ENCODE results near the gene DEXI.
"Not testable (repeated sequence)": the region's sequence is repeated elsewhere in the genome, so short reads cannot be mapped to it uniquely, and the experiment has no call there.

The DEXI gene

GRCh38 chr16:10946308-10946707, 4.0 kb upstream of the DEXI start:
- H3K9me3 ChIP-seq (ENCODE audit: control insufficient read depth, low read length), result no peaks in the 10 kb centered on the region
- TF ChIP-seq, protein P1, sequence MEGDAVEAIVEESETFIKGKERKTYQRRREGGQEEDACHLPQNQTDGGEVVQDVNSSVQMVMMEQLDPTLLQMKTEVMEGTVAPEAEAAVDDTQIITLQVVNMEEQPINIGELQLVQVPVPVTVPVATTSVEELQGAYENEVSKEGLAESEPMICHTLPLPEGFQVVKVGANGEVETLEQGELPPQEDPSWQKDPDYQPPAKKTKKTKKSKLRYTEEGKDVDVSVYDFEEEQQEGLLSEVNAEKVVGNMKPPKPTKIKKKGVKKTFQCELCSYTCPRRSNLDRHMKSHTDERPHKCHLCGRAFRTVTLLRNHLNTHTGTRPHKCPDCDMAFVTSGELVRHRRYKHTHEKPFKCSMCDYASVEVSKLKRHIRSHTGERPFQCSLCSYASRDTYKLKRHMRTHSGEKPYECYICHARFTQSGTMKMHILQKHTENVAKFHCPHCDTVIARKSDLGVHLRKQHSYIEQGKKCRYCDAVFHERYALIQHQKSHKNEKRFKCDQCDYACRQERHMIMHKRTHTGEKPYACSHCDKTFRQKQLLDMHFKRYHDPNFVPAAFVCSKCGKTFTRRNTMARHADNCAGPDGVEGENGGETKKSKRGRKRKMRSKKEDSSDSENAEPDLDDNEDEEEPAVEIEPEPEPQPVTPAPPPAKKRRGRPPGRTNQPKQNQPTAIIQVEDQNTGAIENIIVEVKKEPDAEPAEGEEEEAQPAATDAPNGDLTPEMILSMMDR (IDR thresholded peaks at IDR 0.05), result no peak
- H3K36me3 ChIP-seq (ENCODE audit: control insufficient read depth, insufficient read depth, low read length), result no peaks in the 10 kb centered on the region
- H3K79me2 ChIP-seq, result peaks cover 29% of the 10 kb centered on the region
- no peak overlapping the region for H3K27ac ChIP-seq
- no peak overlapping the region for H2AFZ ChIP-seq
- H3K4me1 ChIP-seq, result peaks cover 4% of the 10 kb centered on the region
- H3K27me3 ChIP-seq (ENCODE audit: control insufficient read depth, insufficient read depth, low read length), result no peaks in the 10 kb centered on the region
- no peak overlapping the region for H3K9ac ChIP-seq
- no peak overlapping the region for H3K4me3 ChIP-seq (ENCODE audit: low read depth, low read length)
- no peak overlapping the region for H3K4me2 ChIP-seq (ENCODE audit: low read length)

GRCh38 chr16:10945065-10945787, 3.0 kb upstream of the DEXI start:
- no peak overlapping the region for H3K27ac ChIP-seq
- peak overlapping the region; percentile 83 for H3K4me2 ChIP-seq (ENCODE audit: low read length)

GRCh38 chr16:10944249-10945064, 2.2 kb upstream of the DEXI start, which contains the start of gene CLEC16A:
CLEC16A (plus strand) TSS chr16:10944564; CDS start chr16:10944718, 154 bp downstream.
- Histone ChIP-seq H3K36me3 (ENCODE audit: control insufficient read depth, insufficient read depth, low read length) (no peaks in the 10 kb centered on the region), H3K27me3 (ENCODE audit: control insufficient read depth, insufficient read depth, low read length) (no peaks in the 10 kb centered on the region), H2AFZ (peak within 1 kb of the TSS; percentile 94), H3K4me1 (peaks cover 17% of the 10 kb centered on the region), H3K9ac (peak within 1 kb of the TSS; percentile 65), H3K4me3 (ENCODE audit: low read depth, low read length) (peak within 1 kb of the TSS; percentile 90), H3K27ac (peak within 1 kb of the TSS; percentile 63), H3K9me3 (ENCODE audit: control insufficient read depth, low read length) (no peaks in the 10 kb centered on the region), H3K79me2 (peaks cover 24% of the 10 kb centered on the region), H3K4me2 (ENCODE audit: low read length) (peak within 1 kb of the TSS; percentile 83)
- TF ChIP-seq, protein P1 (IDR thresholded peaks at IDR 0.05), result peak; percentile 3

More at GRCh38 chr16:10945065-10945787, 3.0 kb upstream of the DEXI start:
- H3K4me1 ChIP-seq, result peaks cover 9% of the 10 kb centered on the region
- H3K79me2 ChIP-seq, result peaks cover 24% of the 10 kb centered on the region
- TF ChIP-seq, protein P1 (IDR thresholded peaks at IDR 0.05), result no peak
- peak overlapping the region; percentile 65 for H3K9ac ChIP-seq
- H2AFZ ChIP-seq, result peak overlapping the region; percentile 94
- H3K27me3 ChIP-seq (ENCODE audit: control insufficient read depth, insufficient read depth, low read length), result no peaks in the 10 kb centered on the region
- no peaks in the 10 kb centered on the region for H3K9me3 ChIP-seq (ENCODE audit: control insufficient read depth, low read length)
- H3K36me3 ChIP-seq (ENCODE audit: control insufficient read depth, insufficient read depth, low read length), result no peaks in the 10 kb centered on the region
- H3K4me3 ChIP-seq (ENCODE audit: low read depth, low read length), result peak overlapping the region; percentile 90

- H3K9ac ChIP-seq, result no peak overlapping the region
These were observed 741 bp upstream of the DEXI start for GRCh38 chr16:10943064-10943353.

DNA sequence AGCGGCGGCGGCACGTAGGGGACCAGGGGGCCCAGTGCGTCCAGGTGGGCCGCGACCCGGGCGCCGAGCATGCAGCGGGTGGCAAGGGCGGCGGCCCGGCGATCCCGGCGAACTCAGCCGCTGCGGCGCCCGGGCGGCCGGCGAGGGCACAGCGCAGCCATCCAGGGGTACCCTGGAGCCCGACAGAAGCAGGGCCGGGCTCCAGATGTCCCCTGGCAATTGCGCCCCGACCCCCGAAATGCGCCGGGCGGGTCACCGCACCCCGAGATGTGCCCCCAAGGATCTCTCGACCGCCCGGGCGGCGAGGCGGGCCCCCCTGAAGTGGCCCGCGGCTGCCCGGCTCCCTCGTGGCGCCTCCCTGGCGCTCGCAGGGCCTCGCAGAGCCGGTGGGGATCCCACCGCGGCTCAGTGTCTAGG, 325 bp downstream of the DEXI start:
- H3K27ac ChIP-seq, result peak overlapping the region; percentile 47

More at GRCh38 chr16:10943064-10943353, 741 bp upstream of the DEXI start:
- Histone ChIP-seq H3K4me3 (ENCODE audit: low read depth, low read length) (peak overlapping the region; percentile 45), H3K27ac (no peak overlapping the region), H3K4me2 (ENCODE audit: low read length) (peak overlapping the region; percentile 85), H2AFZ (no peak overlapping the region), H3K36me3 (ENCODE audit: control insufficient read depth, insufficient read depth, low read length) (no peaks in the 10 kb centered on the region), H3K79me2 (peaks cover 17% of the 10 kb centered on the region), H3K4me1 (peaks cover 28% of the 10 kb centered on the region), H3K27me3 (ENCODE audit: control insufficient read depth, insufficient read depth, low read length) (no peaks in the 10 kb centered on the region), H3K9me3 (ENCODE audit: control insufficient read depth, low read length) (no peaks in the 10 kb centered on the region)
- TF ChIP-seq, protein P1 (IDR thresholded peaks at IDR 0.05), result no peak

More for the DNA sequence above, 325 bp downstream of the DEXI start:
- Histone ChIP-seq H3K4me1 (peaks cover 37% of the 10 kb centered on the region), H3K4me3 (ENCODE audit: low read depth, low read length) (peak overlapping the region; percentile 45), H3K79me2 (peaks cover 15% of the 10 kb centered on the region), H2AFZ (peak overlapping the region; percentile 68), H3K4me2 (ENCODE audit: low read length) (peak overlapping the region; percentile 80)
- not testable (repeated sequence) for H3K9ac ChIP-seq; H3K9me3 ChIP-seq (ENCODE audit: control insufficient read depth, low read length); H3K27me3 ChIP-seq (ENCODE audit: control insufficient read depth, insufficient read depth, low read length); H3K36me3 ChIP-seq (ENCODE audit: control insufficient read depth, insufficient read depth, low read length)

Measured in parathyroid adenoma (tissue), 2 donors.